Neural progenitor cell (in vitro differentiated cells): ENCODE results near the gene FNIP1. TPM values are rescaled to one million over a fixed set of nuclear protein-coding genes. Genes with fewer than 3 reads are reported as not detected.

Experiments used
- DNase-seq: peaks from one replicate; pipeline ENCODE4 v3.0.0-alpha.2; 2016; ENCODE audit warnings: low spot score
- H2AFZ ChIP-seq: fragments of 200-600 bp; sonication (generic); replicated peaks from 2 replicates; pipeline ENCODE4 v1.6.1; 2016; ENCODE audit warnings: antibody characterized with exemption
- H3F3A ChIP-seq: fragments of 200-600 bp; sonication (generic); 2 replicates; pipeline ENCODE4 v1.6.1; 2016; ENCODE audit warnings: antibody characterized with exemption, low read depth
- H3K27ac ChIP-seq: fragments of 200-600 bp; sonication (generic); 2 replicates; pipeline ENCODE4 v1.5.1; 2016; ENCODE audit warnings: mild to moderate bottlenecking
- H3K27me3 ChIP-seq: fragments of 200-600 bp; sonication (generic); 2 replicates; pipeline ENCODE4 v1.6.1; 2016; ENCODE audit warnings: mild to moderate bottlenecking, moderate library complexity
- H3K36me3 ChIP-seq: fragments of 200-600 bp; sonication (generic); 2 replicates; pipeline ENCODE4 v1.5.1; 2016
- H3K4me1 ChIP-seq: fragments of 200-600 bp; sonication (generic); 2 replicates; pipeline ENCODE4 v1.6.1; 2016; ENCODE audit warnings: mixed run types
- H3K4me2 ChIP-seq: fragments of 200-600 bp; sonication (generic); 2 replicates; pipeline ENCODE4 v1.6.1; 2016
- H3K4me3 ChIP-seq: fragments of 200-600 bp; sonication (generic); 2 replicates; pipeline ENCODE4 v1.5.1; 2016
- H3K79me2 ChIP-seq: fragments of 200-600 bp; sonication (generic); 2 replicates; pipeline ENCODE4 v1.6.1; 2016; ENCODE audit warnings: low read depth
- H3K9ac ChIP-seq: fragments of 200-600 bp; sonication (generic); 2 replicates; pipeline ENCODE4 v1.6.1; 2016
- H3K9me3 ChIP-seq: fragments of 200-600 bp; sonication (generic); 2 replicates; pipeline ENCODE4 v1.5.1; 2016; ENCODE audit warnings: low read depth
- H4K20me1 ChIP-seq: fragments of 200-600 bp; sonication (generic); 2 replicates; pipeline ENCODE4 v1.6.1; 2016; ENCODE audit warnings: low read depth
- H3K27ac Mint-ChIP-seq: 3 replicates; pipeline ENCODE4 v1.8.0; 2021; ENCODE audit warnings: mixed read lengths
- H3K27me3 Mint-ChIP-seq: 2 replicates; pipeline ENCODE4 v1.8.0; 2022; ENCODE audit warnings: low read depth, mild to moderate bottlenecking, inconsistent platforms, moderate library complexity, mixed read lengths; ENCODE audit not compliant: insufficient read depth
- H3K36me3 Mint-ChIP-seq: 3 replicates; pipeline ENCODE4 v1.8.0; 2021; ENCODE audit warnings: mixed read lengths
- H3K4me1 Mint-ChIP-seq: 3 replicates; pipeline ENCODE4 v1.8.0; 2021; ENCODE audit warnings: mixed read lengths
- H3K4me3 Mint-ChIP-seq: 3 replicates; pipeline ENCODE4 v1.8.0; 2021; ENCODE audit warnings: mild to moderate bottlenecking, moderate library complexity, mixed read lengths
- H3K9me3 Mint-ChIP-seq: 3 replicates; pipeline ENCODE4 v1.8.0; 2020; ENCODE audit warnings: mixed read lengths
- EZH2 ChIP-seq: fragments of 200-600 bp; sonication (generic); IDR thresholded peaks from 2 replicates; pipeline ENCODE4 v1.6.1; 2017; ENCODE audit warnings: antibody characterized with exemption, mild to moderate bottlenecking, moderate library complexity
- EZH2phosphoT487 ChIP-seq: fragments of 200-600 bp; sonication (generic); IDR thresholded peaks from 2 replicates; pipeline ENCODE4 v1.6.1; 2017; ENCODE audit warnings: antibody characterized with exemption
- total RNA-seq: library from RNA; depleted of rRNA; stranded (reverse); fragments of >200 nt; gene quantifications from 2 replicates; pipeline ENCODE4 v1.2.3, GENCODE V29; 2015; ENCODE audit warnings: low replicate concordance
- TF ChIP-seq, protein P1 (sequence below): fragments of 200-600 bp; sonication (generic); IDR thresholded peaks from 2 replicates; pipeline ENCODE4 v1.5.1; 2017; ENCODE audit warnings: antibody characterized with exemption, mild to moderate bottlenecking

FNIP1 gene
- total RNA-seq, 1 donor from 2014 or later = 44.4 TPM

DNA sequence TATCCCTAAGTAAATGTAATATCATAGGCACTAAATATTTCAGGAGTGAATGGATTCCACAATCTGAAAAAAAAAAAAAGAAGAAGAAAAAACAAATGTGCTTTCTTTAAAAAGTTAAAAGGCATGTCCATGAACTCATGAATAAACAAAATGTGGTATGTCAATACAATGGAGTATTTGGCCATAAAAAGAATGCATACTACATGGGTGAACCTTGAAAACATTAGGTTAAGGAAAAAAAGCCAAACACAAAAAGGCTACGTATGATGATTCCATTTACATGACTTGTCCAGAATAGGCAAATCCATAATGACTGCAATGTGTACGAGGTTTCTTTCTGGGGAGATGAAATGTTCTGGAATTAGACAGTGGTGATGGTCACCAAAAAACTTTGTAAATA, 45.3 kb downstream of the FNIP1 start:
- no peak overlapping the region for H3K4me3 ChIP-seq
- TF ChIP-seq EZH2phosphoT487 (no peak), EZH2 (no peak)
- TF ChIP-seq, protein P1, sequence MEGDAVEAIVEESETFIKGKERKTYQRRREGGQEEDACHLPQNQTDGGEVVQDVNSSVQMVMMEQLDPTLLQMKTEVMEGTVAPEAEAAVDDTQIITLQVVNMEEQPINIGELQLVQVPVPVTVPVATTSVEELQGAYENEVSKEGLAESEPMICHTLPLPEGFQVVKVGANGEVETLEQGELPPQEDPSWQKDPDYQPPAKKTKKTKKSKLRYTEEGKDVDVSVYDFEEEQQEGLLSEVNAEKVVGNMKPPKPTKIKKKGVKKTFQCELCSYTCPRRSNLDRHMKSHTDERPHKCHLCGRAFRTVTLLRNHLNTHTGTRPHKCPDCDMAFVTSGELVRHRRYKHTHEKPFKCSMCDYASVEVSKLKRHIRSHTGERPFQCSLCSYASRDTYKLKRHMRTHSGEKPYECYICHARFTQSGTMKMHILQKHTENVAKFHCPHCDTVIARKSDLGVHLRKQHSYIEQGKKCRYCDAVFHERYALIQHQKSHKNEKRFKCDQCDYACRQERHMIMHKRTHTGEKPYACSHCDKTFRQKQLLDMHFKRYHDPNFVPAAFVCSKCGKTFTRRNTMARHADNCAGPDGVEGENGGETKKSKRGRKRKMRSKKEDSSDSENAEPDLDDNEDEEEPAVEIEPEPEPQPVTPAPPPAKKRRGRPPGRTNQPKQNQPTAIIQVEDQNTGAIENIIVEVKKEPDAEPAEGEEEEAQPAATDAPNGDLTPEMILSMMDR = no peak
- Mint-ChIP-seq H3K36me3 (peaks cover 1% of the 10 kb centered on the region), H3K4me3 (no peak overlapping the region), H3K27ac (no peak overlapping the region), H3K4me1 (no peaks in the 10 kb centered on the region), H3K9me3 (no peaks in the 10 kb centered on the region), H3K27me3 (no peaks in the 10 kb centered on the region)
- no peaks in the 10 kb centered on the region for H3K4me1 ChIP-seq
- DNase-seq = no peak
- H3K4me2 ChIP-seq = no peak overlapping the region
- no peak overlapping the region for H3K27ac ChIP-seq
- H3K9me3 ChIP-seq = no peaks in the 10 kb centered on the region
- no peaks in the 10 kb centered on the region for H3K27me3 ChIP-seq
- no peak overlapping the region for H3K9ac ChIP-seq
- H3K36me3 ChIP-seq = no peaks in the 10 kb centered on the region
- peaks cover 4% of the 10 kb centered on the region for H4K20me1 ChIP-seq
- H3K79me2 ChIP-seq = peaks cover 32% of the 10 kb centered on the region
- H2AFZ ChIP-seq = no peak overlapping the region
- no peaks in the 10 kb centered on the region for H3F3A ChIP-seq

DNA sequence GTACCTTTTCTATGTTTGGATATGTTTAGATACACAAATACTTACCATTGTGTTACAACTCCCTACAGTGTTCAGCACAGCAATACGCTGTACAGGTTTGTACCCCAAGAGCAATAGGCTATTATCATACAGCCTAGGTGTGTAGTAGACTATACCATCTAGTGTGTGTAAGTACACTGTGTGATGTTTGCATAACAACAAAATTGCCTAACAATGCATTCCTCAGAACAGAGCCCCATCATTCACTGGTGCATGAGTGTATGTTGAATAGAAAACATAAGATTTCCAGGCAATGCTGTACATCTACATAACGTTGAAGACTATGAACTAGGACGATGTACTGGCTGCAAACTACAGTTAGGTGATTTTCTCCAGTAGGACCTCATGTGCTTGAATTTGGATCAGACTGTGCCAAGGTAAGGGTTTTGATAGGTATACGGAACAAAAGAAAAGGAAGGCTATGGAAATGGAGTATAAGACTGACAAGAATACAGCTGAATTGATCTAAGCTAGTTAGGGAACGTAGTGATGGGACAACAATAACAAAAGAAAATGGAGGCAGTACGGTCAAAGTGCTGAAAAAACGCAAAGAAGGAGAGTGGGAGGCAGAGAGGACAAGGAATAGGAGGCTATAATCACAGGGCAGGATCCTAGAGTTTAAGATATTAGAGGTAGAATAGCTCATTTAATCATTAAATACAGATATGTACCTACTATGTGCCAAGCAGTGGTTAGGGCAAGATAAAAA, 46.9 kb downstream of the FNIP1 start:
- H4K20me1 ChIP-seq = peaks cover 3% of the 10 kb centered on the region

DNA sequence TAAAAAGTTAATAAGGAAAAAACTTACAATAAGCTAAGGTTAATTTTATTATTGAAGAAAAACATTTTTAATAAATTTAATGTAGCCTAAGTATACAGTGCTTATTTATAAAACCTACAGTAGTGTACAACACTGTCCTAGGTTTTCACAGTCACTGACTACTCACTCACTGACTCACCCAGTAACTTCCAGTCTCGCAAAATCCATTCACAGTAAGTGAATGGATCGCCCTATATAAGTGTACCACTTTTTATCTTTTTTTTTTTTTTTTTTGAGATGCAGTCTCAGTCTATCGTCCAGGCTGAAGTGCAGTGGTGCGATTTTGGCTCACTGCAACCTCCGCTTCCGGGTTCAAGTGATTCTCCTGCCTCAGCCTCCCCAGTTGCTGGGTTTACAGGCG, 47.7 kb downstream of the FNIP1 start:
- H3K9me3 ChIP-seq = no peaks in the 10 kb centered on the region
- H3F3A ChIP-seq = no peaks in the 10 kb centered on the region
- Mint-ChIP-seq H3K4me3 (no peak overlapping the region), H3K27ac (no peak overlapping the region), H3K9me3 (no peaks in the 10 kb centered on the region), H3K4me1 (peaks cover 4% of the 10 kb centered on the region), H3K27me3 (no peaks in the 10 kb centered on the region), H3K36me3 (peaks cover 4% of the 10 kb centered on the region)
- no peaks in the 10 kb centered on the region for H3K27me3 ChIP-seq
- no peak for TF ChIP-seq EZH2phosphoT487
- TF ChIP-seq, protein P1 = no peak
- TF ChIP-seq EZH2 = no peak
- no peak overlapping the region for H3K4me2 ChIP-seq
- H3K4me1 ChIP-seq = no peaks in the 10 kb centered on the region
- DNase-seq = no peak
- no peak overlapping the region for H3K9ac ChIP-seq
- no peaks in the 10 kb centered on the region for H4K20me1 ChIP-seq
- H3K4me3 ChIP-seq = no peak overlapping the region
- no peak overlapping the region for H2AFZ ChIP-seq
- no peaks in the 10 kb centered on the region for H3K36me3 ChIP-seq
- H3K79me2 ChIP-seq = peaks cover 17% of the 10 kb centered on the region
- no peak overlapping the region for H3K27ac ChIP-seq

More for the DNA sequence above, 46.9 kb downstream of the FNIP1 start:
- no peak for DNase-seq
- no peaks in the 10 kb centered on the region for H3K4me1 Mint-ChIP-seq
- no peaks in the 10 kb centered on the region for H3K36me3 Mint-ChIP-seq
- H3K4me1 ChIP-seq = no peaks in the 10 kb centered on the region
- H3K9me3 Mint-ChIP-seq = no peaks in the 10 kb centered on the region
- H3K9ac ChIP-seq = no peak overlapping the region
- no peak overlapping the region for H3K4me2 ChIP-seq
- no peaks in the 10 kb centered on the region for H3F3A ChIP-seq
- H3K27me3 ChIP-seq = no peaks in the 10 kb centered on the region
- H3K79me2 ChIP-seq = peaks cover 23% of the 10 kb centered on the region
- no peaks in the 10 kb centered on the region for H3K27me3 Mint-ChIP-seq
- no peak overlapping the region for H3K4me3 ChIP-seq
- no peaks in the 10 kb centered on the region for H3K36me3 ChIP-seq
- no peaks in the 10 kb centered on the region for H3K9me3 ChIP-seq
- TF ChIP-seq EZH2phosphoT487 (no peak), EZH2 (no peak)
- TF ChIP-seq, protein P1 = no peak
- H2AFZ ChIP-seq = no peak overlapping the region
- H3K27ac ChIP-seq = no peak overlapping the region
- H3K27ac Mint-ChIP-seq = no peak overlapping the region
- H3K4me3 Mint-ChIP-seq = no peak overlapping the region
